ENCODE measurements around the gene MRTFA.

DNA sequence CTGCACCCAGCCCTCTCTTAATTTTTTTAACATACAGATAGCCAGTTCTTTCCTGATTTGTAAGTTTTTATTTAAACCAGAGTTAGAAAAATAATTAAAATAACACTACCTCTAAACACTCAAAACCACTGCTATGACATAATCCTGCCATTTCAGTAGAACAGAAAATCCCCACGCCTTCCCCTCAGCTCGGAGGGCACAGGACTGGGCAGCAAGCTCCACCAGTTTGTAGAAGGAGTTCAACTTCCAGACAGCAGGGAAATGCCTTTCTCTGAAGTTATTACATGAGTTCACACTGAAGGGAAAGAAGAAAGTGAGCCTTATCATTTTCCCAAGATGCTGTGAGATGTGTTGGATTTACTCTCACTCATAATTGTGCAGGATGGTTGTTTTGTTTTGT, 114.4 kb downstream of the MRTFA start:
- TF ChIP-seq, protein P1, sequence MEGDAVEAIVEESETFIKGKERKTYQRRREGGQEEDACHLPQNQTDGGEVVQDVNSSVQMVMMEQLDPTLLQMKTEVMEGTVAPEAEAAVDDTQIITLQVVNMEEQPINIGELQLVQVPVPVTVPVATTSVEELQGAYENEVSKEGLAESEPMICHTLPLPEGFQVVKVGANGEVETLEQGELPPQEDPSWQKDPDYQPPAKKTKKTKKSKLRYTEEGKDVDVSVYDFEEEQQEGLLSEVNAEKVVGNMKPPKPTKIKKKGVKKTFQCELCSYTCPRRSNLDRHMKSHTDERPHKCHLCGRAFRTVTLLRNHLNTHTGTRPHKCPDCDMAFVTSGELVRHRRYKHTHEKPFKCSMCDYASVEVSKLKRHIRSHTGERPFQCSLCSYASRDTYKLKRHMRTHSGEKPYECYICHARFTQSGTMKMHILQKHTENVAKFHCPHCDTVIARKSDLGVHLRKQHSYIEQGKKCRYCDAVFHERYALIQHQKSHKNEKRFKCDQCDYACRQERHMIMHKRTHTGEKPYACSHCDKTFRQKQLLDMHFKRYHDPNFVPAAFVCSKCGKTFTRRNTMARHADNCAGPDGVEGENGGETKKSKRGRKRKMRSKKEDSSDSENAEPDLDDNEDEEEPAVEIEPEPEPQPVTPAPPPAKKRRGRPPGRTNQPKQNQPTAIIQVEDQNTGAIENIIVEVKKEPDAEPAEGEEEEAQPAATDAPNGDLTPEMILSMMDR (conservative IDR thresholded peaks at IDR 0.05; ENCODE audit: low read length) = no peak
- no peak for TF ChIP-seq EZH2phosphoT487 (IDR thresholded peaks at IDR 0.05; ENCODE audit: borderline replicate concordance, low read depth, low read length)
